HCT116 (cell line): Measurements from ENCODE around the gene MYLK. TPM values are rescaled to one million over a fixed set of nuclear protein-coding genes. Genes with fewer than 3 reads are reported as not detected.

ENCODE experiments used
- ATAC-seq: fragments of 200-7000 bp; cut with Tn5 transposase; 2 replicates; pipeline ENCODE4 v1.9.1; 2020; ENCODE audit warnings: mild to moderate bottlenecking, moderate library complexity
- BruUV-seq: library from RNA; stranded (reverse); fragments of 400-500 nt; replicated peaks from 2 replicates; lab custom pipeline; 2021; lab: Mats Ljungman, UMichigan
- CTCF ChIA-PET: fragments of 300-600 bp; sonication (Branson Sonifier 250); formaldehyde crosslinking; loops from one replicate; lab custom pipeline; 2021; ENCODE audit warnings: antibody characterized with exemption; lab: Charles Lee
- POLR2A ChIA-PET: fragments of 300-600, 350-600 bp; sonication (Branson Sonifier 250); formaldehyde crosslinking; loops from one replicate; lab custom pipeline; 2021; ENCODE audit warnings: antibody characterized with exemption; lab: Charles Lee
- RAD21 ChIA-PET, 2 experiments: fragments of 300-600 bp; sonication (Branson Sonifier 250); formaldehyde crosslinking; loops; one replicate each; lab custom pipeline; 2023; ENCODE audit warnings: low total read pairs in 2 of 2; ENCODE audit not compliant: uncharacterized antibody in 2 of 2, unreplicated experiment in 2 of 2, low non-redundant PET in 1 of 2; lab: Charles Lee
- DNase-seq: peaks from one replicate; pipeline ENCODE4 v3.0.0-alpha.2; 2010; ENCODE audit warnings: low read depth, low spot score
- H2AFZ ChIP-seq: fragments of 200-600 bp; shearing (Covaris generic), sonication (generic); 2 replicates; pipeline ENCODE4 v1.6.1; 2017; ENCODE audit warnings: low read depth, mixed run types, mixed read lengths, antibody characterized with exemption, low read length; ENCODE audit not compliant: poor library complexity, severe bottlenecking
- H3K27ac ChIP-seq: 2 replicates; pipeline ENCODE4 v1.5.1; 2012; ENCODE audit warnings: low read depth, low read length
- H3K27me3 ChIP-seq: fragments of 200-600 bp; sonication (generic); 2 replicates; pipeline ENCODE4 v1.6.1; 2016; ENCODE audit warnings: mixed run types, low read length, mixed read lengths; ENCODE audit not compliant: insufficient read depth
- H3K36me3 ChIP-seq, 2 experiments: fragments of 200-500 bp in 1 of 2; fragments of 200-600 bp in 1 of 2; sonication (Bioruptor generic) in 1 of 2; sonication (generic) in 1 of 2; 2 replicates each; pipeline versions ENCODE4 v1.5.1 to v1.6.1; 2014 to 2016; ENCODE audit warnings: low read length in 2 of 2, inconsistent platforms in 1 of 2, mixed read lengths in 1 of 2, mixed run types in 1 of 2; ENCODE audit not compliant: insufficient read depth in 2 of 2, control insufficient read depth in 1 of 2
- H3K4me1 ChIP-seq, 2 experiments: fragments of 200-600 bp in 1 of 2; sonication (generic) in 1 of 2; 2 replicates each; pipeline versions ENCODE4 v1.5.1 to v1.6.1; 2012 to 2017; ENCODE audit warnings: low read length in 2 of 2, inconsistent platforms in 1 of 2, mild to moderate bottlenecking in 1 of 2, mixed read lengths in 1 of 2, mixed run types in 1 of 2, moderate library complexity in 1 of 2; ENCODE audit not compliant: insufficient read depth in 2 of 2, control insufficient read depth in 1 of 2
- H3K4me2 ChIP-seq: fragments of 200-600 bp; sonication (generic); 2 replicates; pipeline ENCODE4 v1.6.1; 2017; ENCODE audit warnings: mixed run types, low read length, mixed read lengths
- H3K4me3 ChIP-seq, 2 experiments: fragments of 200-600 bp in 1 of 2; sonication (generic) in 1 of 2; replicated peaks in 1 of 2; 2 replicates each; pipeline ENCODE4 v1.5.1; 2011 to 2016; ENCODE audit warnings: low read length in 2 of 2, control low read depth in 1 of 2, low read depth in 1 of 2, mild to moderate bottlenecking in 1 of 2, mixed read lengths in 1 of 2, mixed run types in 1 of 2
- H3K79me2 ChIP-seq: fragments of 200-600 bp; sonication (generic); 2 replicates; pipeline ENCODE4 v1.6.1; 2017; ENCODE audit warnings: mild to moderate bottlenecking, mixed run types, low read length, moderate library complexity, mixed read lengths; ENCODE audit not compliant: insufficient read depth
- H3K9ac ChIP-seq: fragments of 200-600 bp; sonication (generic); 2 replicates; pipeline ENCODE4 v1.6.1; 2016; ENCODE audit warnings: low read length, mixed read lengths
- H3K9me2 ChIP-seq: fragments of 200-600 bp; sonication (generic), shearing (Covaris generic); 2 replicates; pipeline ENCODE4 v1.6.1; 2017; ENCODE audit warnings: mixed run types, mild to moderate bottlenecking, moderate library complexity; ENCODE audit not compliant: insufficient read depth
- H3K9me3 ChIP-seq, 2 experiments: fragments of 200-500 bp in 1 of 2; fragments of 200-600 bp in 1 of 2; sonication (Bioruptor generic) in 1 of 2; sonication (generic) in 1 of 2; 2 replicates each; pipeline ENCODE4 v1.6.1; 2014 to 2017; ENCODE audit warnings: low read length in 2 of 2, mixed read lengths in 2 of 2, inconsistent platforms in 1 of 2, low read depth in 1 of 2, mild to moderate bottlenecking in 1 of 2, mixed run types in 1 of 2, moderate library complexity in 1 of 2; ENCODE audit not compliant: control insufficient read depth in 1 of 2, insufficient read depth in 1 of 2
- H4K20me1 ChIP-seq: fragments of 200-600 bp; sonication (generic), shearing (Covaris generic); 2 replicates; pipeline ENCODE4 v1.6.1; 2017; ENCODE audit warnings: mixed run types, mild to moderate bottlenecking, moderate library complexity; ENCODE audit not compliant: insufficient read depth
- CEBPB ChIP-seq: IDR thresholded peaks from 2 replicates; pipeline ENCODE4 v1.6.1; 2012; ENCODE audit warnings: low read depth
- CTCF ChIP-seq, 3 experiments: fragments of 200-600 bp in 1 of 3; sonication (generic) in 1 of 3; IDR thresholded peaks in 2 of 3; conservative IDR thresholded peaks in 1 of 3; 2 replicates each; pipeline ENCODE4 v1.5.1; 2012 to 2017; ENCODE audit warnings: low read depth in 2 of 3, low read length in 2 of 3, antibody characterized with exemption in 1 of 3, borderline replicate concordance in 1 of 3, control low read depth in 1 of 3, mild to moderate bottlenecking in 1 of 3, mixed read lengths in 1 of 3, mixed run types in 1 of 3, moderate library complexity in 1 of 3; ENCODE audit not compliant: insufficient read depth in 1 of 3
- EGR1 ChIP-seq: IDR thresholded peaks from 2 replicates; pipeline ENCODE4 v1.6.1; 2012; ENCODE audit warnings: low read depth
- ELF1 ChIP-seq: IDR thresholded peaks from 2 replicates; pipeline ENCODE4 v1.6.1; 2012; ENCODE audit warnings: low read depth, borderline replicate concordance
- EZH2 ChIP-seq: fragments of 200-600 bp; sonication (generic); IDR thresholded peaks from 2 replicates; pipeline ENCODE4 v1.6.1; 2017; ENCODE audit warnings: antibody characterized with exemption, mixed run types
- JUND ChIP-seq: IDR thresholded peaks from 2 replicates; pipeline ENCODE4 v1.6.1; 2012
- POLR2AphosphoS5 ChIP-seq: IDR thresholded peaks from 2 replicates; pipeline ENCODE4 v1.6.1; 2011; ENCODE audit warnings: mild to moderate bottlenecking, low read depth, low read length, moderate library complexity
- RAD21 ChIP-seq: IDR thresholded peaks from 2 replicates; pipeline ENCODE4 v1.6.1; 2012; ENCODE audit warnings: low read depth, mild to moderate bottlenecking
- SIN3A ChIP-seq: IDR thresholded peaks from 2 replicates; pipeline ENCODE4 v1.6.1; 2012; ENCODE audit warnings: low read depth
- SP1 ChIP-seq: IDR thresholded peaks from 2 replicates; pipeline ENCODE4 v1.6.1; 2012; ENCODE audit warnings: low read depth
- SRF ChIP-seq: IDR thresholded peaks from 2 replicates; pipeline ENCODE4 v1.6.1; 2012; ENCODE audit warnings: low read depth
- YY1 ChIP-seq: IDR thresholded peaks from 2 replicates; pipeline ENCODE4 v1.6.1; 2011; ENCODE audit warnings: low read length, low read depth, moderate library complexity, mild to moderate bottlenecking; ENCODE audit not compliant: insufficient replicate concordance; ENCODE audit errors: extremely low read depth
- ZBTB33 ChIP-seq: IDR thresholded peaks from 2 replicates; pipeline ENCODE4 v1.6.1; 2011; ENCODE audit warnings: mild to moderate bottlenecking, low read length, moderate library complexity; ENCODE audit not compliant: insufficient replicate concordance; ENCODE audit errors: extremely low read depth
- ZFX ChIP-seq: fragments of 450-650 bp; IDR thresholded peaks from 2 replicates; pipeline ENCODE4 v1.6.1; 2017
- ZNF274 ChIP-seq: fragments of 200-500 bp; sonication (Bioruptor generic); IDR thresholded peaks from 2 replicates; pipeline ENCODE4 v1.6.1; 2014; ENCODE audit warnings: mild to moderate bottlenecking, low read depth, low read length, inconsistent platforms
- intact Hi-C: fragments of 100-400 bp; cut with micrococcal nuclease; formaldehyde crosslinking; loops from 2 replicates; pipeline ENCODE4 v1.10.0; 2022
- total RNA-seq: library from RNA; stranded (reverse); gene quantifications from one replicate; pipeline ENCODE4 v1.2.1, GENCODE V29; 2021; ENCODE audit not compliant: unreplicated experiment
- TF ChIP-seq, protein P1 (sequence below): IDR thresholded peaks from 2 replicates; pipeline ENCODE4 v1.6.1; 2012
- TF ChIP-seq, protein P2 (sequence below): IDR thresholded peaks from 2 replicates; pipeline ENCODE4 v1.6.1; 2012; ENCODE audit warnings: low read depth

The MYLK gene
- total RNA-seq, 1 experiment from 2014 or later, result 3.8 TPM

GRCh38 chr3:123621186-123621849 is 262.8 kb downstream of the MYLK start (continued):
- TF ChIP-seq POLR2AphosphoS5, result no peak

- no peaks in the 10 kb centered on the region for H3K79me2 ChIP-seq
- CTCF ChIA-PET, result interaction anchor here (1.1 kb wide), 1 partner anchor 22 kb away, joined by 6 read pairs; no protein-coding TSS in a partner anchor
- no peaks in the 10 kb centered on the region for H3K9me2 ChIP-seq
- POLR2A ChIA-PET, result no interaction called here
- ATAC-seq (no peak), DNase-seq (no peak)
- no peaks in the 10 kb centered on the region for H3K36me3 ChIP-seq
- no peaks in the 10 kb centered on the region for H4K20me1 ChIP-seq
- no peak overlapping the region for H2AFZ ChIP-seq
- no peaks in the 10 kb centered on the region for H3K27me3 ChIP-seq
- intact Hi-C loops, result no loop called here
- RAD21 ChIA-PET, result no interaction called here
- H3K4me3 ChIP-seq, result no peak overlapping the region
- no peak overlapping the region for H3K9ac ChIP-seq
- H3K4me2 ChIP-seq, result no peak overlapping the region
- H3K9me3 ChIP-seq, result no peaks in the 10 kb centered on the region
- no peak for TF ChIP-seq EGR1
- TF ChIP-seq CTCF (IDR thresholded peaks at IDR 0.05 in 2 of 3, conservative IDR thresholded peaks at IDR 0.05 in 1 of 3; ENCODE audit: borderline replicate concordance in 1 of 3, insufficient read depth in 1 of 3, low read depth in 2 of 3, low read length in 2 of 3), result no peak
- TF ChIP-seq ZNF274, result no peak
- no peak for TF ChIP-seq SRF
- TF ChIP-seq RAD21, result no peak
- TF ChIP-seq ELF1, result no peak
- TF ChIP-seq POLR2AphosphoS5, result no peak
- TF ChIP-seq, protein P1, sequence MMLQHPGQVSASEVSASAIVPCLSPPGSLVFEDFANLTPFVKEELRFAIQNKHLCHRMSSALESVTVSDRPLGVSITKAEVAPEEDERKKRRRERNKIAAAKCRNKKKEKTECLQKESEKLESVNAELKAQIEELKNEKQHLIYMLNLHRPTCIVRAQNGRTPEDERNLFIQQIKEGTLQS, result no peak
- no peak for TF ChIP-seq YY1
- no peak for TF ChIP-seq JUND
- TF ChIP-seq ZBTB33, result no peak
- TF ChIP-seq SP1, result no peak
- no peak for TF ChIP-seq SIN3A
- no peak for TF ChIP-seq CEBPB
- no peak for TF ChIP-seq ZFX
- TF ChIP-seq EZH2, result no peak
- TF ChIP-seq, protein P2, sequence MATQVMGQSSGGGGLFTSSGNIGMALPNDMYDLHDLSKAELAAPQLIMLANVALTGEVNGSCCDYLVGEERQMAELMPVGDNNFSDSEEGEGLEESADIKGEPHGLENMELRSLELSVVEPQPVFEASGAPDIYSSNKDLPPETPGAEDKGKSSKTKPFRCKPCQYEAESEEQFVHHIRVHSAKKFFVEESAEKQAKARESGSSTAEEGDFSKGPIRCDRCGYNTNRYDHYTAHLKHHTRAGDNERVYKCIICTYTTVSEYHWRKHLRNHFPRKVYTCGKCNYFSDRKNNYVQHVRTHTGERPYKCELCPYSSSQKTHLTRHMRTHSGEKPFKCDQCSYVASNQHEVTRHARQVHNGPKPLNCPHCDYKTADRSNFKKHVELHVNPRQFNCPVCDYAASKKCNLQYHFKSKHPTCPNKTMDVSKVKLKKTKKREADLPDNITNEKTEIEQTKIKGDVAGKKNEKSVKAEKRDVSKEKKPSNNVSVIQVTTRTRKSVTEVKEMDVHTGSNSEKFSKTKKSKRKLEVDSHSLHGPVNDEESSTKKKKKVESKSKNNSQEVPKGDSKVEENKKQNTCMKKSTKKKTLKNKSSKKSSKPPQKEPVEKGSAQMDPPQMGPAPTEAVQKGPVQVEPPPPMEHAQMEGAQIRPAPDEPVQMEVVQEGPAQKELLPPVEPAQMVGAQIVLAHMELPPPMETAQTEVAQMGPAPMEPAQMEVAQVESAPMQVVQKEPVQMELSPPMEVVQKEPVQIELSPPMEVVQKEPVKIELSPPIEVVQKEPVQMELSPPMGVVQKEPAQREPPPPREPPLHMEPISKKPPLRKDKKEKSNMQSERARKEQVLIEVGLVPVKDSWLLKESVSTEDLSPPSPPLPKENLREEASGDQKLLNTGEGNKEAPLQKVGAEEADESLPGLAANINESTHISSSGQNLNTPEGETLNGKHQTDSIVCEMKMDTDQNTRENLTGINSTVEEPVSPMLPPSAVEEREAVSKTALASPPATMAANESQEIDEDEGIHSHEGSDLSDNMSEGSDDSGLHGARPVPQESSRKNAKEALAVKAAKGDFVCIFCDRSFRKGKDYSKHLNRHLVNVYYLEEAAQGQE, result no peak
- no TSS peak for BruUV-seq
- H3K4me1 ChIP-seq, result 0 out of 4 replicates have a peak, but pooled peaks cover 0 to 3% of the 10 kb centered on the region in 2 experiments
- H3K27ac ChIP-seq, result no peak overlapping the region
Measured at GRCh38 chr3:123620343-123620742, 263.8 kb downstream of the MYLK start.
